ENCODE results near the gene EDN1.
A peak's percentile ranks its signal among the peaks of the same experiment; 100 is the strongest.

EDN1 gene

DNA sequence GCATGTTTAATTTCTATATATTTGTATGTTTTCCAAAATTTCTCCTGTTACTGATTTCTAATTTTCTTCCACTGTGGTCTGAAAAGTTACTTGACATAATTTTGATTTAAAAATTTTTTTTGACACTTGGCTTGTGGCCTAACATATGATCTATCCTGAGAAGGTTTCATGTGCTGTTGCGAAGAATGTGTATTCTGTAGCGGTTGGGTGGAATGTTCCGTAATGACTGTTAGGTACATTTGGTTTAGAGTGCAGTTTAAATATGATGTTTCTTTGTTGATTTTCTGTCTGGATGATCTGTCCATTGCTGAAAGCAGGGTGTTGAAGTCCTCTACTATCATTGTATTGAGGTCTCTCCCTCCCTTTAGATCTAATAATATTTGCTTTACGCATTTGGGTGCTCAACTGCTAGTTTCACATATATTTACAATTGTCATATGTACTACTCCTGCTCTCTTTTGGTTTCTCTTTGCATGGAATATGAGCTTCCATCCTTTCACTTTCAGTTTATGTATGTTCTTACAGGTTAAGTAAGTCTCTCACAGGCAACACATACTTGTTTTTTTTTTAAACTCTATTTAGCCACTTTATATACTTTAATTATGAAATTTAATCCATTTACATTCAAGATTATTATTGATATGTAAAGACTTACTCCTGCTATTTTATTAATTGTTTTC lies 19.5 kb upstream of the EDN1 start:
- DNase-seq: peak; percentile 72

DNA sequence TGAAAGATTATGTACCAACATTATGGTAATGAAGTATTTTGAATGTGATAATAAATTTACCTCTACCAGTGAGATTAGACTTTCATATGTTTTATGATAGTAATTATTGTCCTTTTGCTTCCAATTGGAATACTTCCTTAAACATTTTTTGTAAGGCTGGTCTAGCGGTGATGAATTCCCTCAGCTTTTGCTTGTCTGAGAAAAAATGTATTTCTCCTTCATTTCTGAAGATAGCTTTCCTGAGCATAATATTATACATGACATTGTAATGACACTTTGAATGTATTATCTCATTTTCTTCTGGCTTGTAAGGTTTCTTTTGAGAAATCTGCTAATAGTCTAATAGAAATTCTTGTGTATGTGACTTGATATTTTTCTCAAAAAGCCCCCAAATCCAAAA lies 18.6 kb upstream of the EDN1 start:
- no peak for DNase-seq

DNA sequence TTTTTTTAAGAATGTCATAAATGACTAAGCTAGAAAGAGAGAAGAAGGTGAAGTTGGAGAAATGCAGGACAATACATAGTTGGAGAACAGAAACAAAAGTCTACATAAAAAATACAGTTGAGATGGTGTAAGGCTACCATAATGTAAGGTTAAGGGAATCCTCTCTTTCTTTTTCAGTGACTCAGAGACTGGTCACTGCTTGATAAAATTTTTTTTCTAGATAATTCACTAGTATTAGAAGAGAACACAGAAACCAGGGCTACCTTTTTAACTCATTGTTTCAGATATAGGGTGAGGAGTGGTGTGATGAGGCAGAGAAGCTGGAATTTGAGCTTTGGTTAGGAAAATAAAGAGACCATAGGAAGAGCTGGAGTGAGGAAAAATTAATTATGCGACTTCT lies 18.2 kb upstream of the EDN1 start:
- no peak for DNase-seq

DNA sequence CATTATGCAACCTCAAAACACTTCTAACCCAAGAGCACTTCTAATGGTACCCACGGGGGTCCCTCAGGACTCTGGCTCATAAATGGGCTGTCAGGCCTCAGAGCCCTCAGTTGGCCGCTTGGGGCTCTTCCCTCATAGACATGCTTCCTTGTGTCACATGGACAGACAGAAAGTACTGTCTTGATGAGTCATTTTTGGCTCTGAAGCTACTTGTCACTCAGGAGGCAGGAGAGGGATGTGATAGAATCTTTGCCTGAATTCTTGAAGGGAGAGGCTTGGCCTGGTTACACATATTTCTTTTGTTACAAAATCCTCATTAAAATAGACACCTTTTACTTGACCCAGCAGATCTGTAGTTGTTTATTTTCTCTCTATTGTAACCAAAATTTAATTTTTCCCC lies 15.1 kb upstream of the EDN1 start:
- DNase-seq: peak; percentile 77

DNA sequence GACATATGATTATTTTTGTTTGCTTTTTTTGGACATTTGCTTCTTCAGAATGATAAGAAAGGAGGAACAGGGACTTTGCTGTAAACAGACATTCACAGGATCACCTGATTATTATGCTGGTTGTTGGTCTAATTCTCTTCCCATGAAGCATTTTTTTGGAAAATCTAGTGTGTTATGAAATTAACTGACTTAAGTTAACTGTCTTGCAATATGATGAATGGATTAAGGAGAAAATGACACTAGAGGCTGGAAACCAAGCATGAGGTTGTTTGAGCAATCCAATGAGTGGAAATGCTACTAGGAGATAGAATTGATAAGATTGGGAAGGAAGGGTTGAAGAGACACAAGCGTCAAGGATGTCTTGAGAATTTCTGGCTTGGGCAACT lies 13.2 kb upstream of the EDN1 start:
- peak; percentile 41 for DNase-seq

- peak; percentile 88 for DNase-seq
Observed at GRCh38 chr6:12277386-12277785, 12.8 kb upstream of the EDN1 start.

DNA sequence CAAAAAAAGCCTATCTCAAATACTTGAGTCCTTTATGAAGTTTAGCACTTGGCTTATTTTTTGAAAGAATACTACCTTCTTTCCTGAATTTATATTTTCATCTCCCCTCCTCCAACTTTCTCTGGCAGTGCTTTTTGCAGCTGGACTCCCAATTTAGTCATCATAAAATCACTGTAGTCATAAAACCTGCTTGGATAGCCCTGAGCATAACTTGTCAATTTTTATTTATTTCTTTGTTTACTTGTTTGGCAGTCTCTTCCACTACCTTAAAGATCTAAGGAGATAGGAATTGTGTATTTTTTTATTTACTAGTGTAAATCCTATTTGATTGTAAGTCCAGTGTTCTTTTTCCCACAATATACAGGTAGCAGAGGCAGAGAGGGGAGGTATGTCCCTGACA lies 11.2 kb upstream of the EDN1 start:
- no peak for DNase-seq

DNA sequence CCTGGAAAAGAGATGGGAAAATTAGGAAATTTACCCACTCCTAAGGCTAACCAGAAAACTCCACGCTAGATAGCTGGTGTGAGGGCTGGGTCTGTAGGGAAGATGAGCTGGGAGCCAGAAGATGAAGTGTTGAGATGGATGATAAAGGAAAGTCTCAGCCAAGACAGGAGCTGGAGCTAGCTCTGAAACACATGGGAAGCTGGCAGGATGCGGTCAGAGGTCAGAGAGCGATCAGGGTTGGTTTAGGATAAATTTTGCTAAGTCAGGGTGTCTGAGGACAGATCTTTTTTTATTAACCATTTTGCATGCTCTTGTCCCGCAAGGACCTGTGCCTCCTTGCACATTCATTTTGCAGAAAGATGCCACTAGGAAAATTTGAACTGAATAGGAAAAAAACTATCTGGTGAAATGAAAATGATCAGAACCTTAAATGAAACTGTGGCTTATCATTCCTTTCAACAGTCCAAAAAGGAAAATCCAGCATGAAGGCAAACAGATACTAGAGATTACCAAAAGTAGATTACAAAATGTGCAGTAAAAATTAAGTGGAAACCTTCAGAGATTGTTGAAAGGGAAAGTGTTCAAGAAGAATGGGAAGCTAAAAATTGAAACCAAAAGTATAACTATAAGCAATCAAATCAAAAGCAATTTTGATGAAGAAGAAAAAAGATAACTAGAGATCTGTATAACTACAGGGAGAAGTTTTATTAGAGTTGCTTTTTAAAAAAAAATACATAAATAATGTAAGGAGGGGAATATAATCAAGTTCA lies 10.7 kb upstream of the EDN1 start:
- DNase-seq: peak; percentile 64

DNA sequence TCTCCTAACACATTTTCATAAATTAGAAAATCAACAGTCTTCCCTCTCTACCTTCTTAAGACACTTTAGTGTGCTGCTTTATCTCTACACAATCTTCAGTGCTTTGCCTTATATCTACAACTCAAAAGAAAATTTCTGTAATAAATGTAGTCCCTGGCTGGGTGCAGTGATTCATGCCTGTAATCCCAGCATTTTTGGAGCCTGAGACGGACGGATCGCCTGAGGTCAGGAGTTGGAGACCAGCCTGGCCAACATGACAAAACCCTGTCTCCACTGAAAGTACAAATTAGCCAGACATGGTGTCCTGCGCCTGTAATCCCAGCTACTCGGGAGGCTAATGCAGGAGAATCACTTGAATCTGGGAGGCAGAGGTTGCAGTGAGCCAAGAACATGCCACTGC lies 9.7 kb upstream of the EDN1 start:
- no peak for DNase-seq

- no peak for DNase-seq
Observed at GRCh38 chr6:12280902-12281301, 9.3 kb upstream of the EDN1 start.

DNA sequence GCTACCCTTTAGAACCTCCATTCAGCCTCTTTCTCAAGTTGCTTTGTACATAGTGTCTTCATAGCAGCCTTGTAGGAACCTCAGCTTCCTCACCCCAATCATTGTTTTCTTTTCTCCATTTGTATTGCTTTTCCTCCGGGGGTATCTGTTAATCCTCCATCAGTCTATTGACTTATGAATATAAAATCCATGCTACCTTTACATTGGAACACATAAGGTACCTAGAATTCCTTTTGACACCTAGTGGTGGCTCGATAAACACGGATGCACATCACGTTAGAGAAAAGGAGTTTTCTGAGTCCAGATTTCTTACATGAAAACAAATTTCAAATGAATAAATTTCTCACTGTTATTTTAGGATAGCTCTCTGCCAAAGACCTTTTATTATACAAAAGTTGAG lies 6.3 kb upstream of the EDN1 start:
- no peak for DNase-seq

DNA sequence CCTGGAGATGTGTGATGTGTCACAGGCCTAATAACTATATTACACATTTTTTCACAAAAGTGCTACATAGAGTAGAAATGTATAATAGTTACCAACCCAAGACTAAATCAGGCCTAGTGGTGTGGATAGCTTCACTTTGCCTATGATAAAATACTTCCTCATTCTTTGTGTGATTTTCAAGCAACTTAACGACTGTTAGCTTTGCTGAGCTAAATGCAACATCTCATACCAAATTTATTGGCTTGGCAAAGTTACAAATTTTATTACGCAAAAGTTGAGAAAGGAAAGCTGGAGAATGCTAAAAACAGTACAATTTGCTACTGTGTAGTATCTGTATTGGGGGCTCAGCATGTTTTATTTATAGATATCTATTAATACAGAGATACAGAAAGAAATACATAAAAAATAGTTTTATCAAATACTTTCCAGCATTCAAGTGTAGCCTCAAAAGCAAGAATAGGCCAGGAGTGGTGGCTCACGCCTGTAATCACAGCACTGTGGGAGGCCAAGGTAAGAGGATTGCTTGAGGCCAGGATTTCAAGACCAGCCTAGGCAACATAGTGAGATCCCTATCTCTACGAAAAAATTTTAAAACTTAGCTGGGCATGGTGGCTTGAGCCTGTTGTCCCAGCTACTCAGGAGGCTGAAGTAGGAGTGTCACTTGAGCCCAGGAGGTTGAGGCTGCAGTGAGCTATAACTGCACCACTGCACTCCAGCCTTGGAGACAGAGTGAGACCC lies 3.6 kb upstream of the EDN1 start:
- peak; percentile 57 for DNase-seq

DNA sequence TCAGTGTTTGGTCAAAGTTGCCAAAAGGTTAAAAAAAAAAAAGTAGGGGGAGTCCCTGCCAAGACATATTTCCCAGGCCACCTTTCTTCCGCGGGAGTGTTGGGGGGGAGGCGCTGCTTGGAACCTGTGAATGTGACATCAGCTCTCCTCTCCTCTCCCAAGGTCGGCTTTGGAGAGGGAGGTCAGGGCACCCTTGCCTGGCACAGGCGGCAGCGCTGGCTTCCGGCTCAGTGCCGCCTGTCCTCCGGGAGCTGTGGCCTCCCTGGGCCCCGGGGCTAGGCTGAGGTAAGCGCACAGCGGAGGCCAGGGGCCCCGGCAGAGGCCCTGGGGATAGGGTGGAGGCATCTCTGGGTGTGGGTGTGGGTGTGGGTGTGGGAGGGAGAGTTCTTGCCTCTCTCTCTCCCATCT lies 1.9 kb upstream of the EDN1 start:
- DNase-seq: no peak

DNA sequence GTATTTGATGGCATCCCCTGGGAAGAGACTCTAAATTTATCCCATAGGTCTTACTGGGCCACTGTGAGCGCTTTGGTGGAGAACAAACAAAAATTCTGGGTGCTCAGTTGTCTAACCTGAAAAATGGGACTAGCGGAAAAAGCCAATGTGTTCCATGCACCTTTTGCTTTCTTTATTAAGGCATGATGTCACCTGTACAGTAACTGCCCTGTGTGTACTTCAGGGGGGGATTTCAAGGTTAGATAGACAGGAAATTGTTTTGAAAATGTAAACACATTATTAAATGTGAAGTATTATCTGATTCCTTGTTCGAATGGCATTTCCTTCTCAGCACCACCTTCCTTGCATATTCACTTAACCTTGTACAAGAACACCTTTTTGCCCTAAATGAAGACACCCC lies 1.2 kb upstream of the EDN1 start:
- DNase-seq: no peak

DNA sequence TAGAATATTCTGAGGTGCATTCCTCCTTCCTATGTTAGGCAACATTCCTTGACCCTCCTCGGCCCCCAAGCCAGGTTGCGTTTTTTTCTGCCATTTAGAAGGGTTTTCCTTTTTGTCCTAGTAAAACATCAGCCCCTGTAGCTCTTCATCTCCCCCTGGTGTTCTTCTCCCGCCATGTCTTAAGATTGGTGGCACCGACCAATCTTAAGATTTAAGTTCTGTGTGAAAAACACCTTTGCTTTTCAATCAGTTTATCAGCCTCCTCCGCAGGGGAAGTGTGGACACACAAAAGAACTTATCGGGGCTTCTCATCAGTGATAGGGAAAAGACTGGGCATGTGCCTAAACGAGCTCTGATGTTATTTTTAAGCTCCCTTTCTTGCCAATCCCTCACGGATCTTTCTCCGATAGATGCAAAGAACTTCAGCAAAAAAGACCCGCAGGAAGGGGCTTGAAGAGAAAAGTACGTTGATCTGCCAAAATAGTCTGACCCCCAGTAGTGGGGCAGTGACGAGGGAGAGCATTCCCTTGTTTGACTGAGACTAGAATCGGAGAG lies 719 bp upstream of the EDN1 start:
- DNase-seq: peak; percentile 84

GRCh38 chr6:12291071-12291838 lies 1.1 kb downstream of the EDN1 start:
- no peak for DNase-seq

- peak; percentile 24 for DNase-seq
Observed at GRCh38 chr6:12291839-12292604, 1.9 kb downstream of the EDN1 start.

DNA sequence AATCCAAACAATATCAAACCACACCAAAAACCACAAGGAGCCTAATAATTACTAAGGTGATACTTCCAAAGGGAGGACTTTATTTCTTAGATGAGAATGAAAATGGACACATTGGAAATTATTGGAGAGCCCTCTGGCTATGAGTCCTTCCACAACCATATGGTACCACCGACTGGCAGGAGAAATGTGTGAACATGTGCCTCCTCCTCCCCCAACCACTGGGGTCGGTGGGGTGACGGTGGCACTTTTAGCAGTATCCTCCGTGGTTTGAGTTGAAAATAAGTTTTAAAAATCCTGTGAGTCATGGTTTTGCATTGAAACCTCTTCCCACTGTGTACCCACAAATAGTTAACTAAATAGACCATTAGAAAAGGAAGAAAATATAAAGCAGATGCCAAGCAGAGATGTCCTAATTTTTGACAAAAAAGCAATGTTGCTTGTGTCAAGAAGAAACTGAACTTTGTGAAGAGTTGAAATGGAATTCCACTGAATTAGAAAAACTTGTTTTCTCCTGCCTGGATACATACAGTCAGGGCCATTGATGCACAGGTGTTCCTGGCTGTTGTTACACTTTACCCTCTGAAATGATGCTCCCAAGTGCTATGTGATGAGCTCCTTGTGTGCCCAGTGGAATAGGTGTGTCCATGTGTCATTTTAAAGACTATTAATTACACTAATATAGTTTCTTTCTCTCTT lies 3.2 kb downstream of the EDN1 start:
- DNase-seq: no peak

DNA sequence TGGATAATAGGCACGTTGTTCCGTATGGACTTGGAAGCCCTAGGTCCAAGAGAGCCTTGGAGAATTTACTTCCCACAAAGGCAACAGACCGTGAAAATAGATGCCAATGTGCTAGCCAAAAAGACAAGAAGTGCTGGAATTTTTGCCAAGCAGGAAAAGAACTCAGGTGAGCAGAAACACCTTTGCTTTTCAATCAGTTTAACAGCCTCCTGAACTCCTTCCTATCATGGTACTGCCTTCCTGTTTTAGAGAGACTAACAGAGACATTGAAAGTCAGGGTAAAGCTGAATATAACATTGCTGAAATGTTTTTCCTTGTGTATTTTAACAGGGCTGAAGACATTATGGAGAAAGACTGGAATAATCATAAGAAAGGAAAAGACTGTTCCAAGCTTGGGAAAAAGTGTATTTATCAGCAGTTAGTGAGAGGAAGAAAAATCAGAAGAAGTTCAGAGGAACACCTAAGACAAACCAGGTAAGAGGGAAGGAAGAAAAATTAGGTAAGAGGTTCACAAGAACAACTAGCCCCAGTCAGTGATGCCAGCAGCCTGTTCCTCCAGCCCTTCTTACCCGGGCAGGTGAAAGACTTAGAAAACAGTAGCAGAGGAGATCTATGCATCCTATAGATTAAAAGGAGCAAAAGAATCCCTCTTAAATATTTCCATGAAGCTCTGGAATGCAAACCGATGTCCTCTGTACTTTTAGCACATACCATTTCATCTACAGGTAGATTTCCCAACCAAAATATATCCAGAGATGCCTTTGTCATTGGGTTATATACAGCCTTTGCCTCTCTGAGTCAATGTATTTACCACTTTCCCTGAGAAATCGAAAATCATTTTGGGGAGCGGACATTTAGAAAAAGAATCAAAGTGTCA lies 4.0 kb downstream of the EDN1 start:
- no peak for DNase-seq

- DNase-seq: no peak
Observed at GRCh38 chr6:12294851-12295536, 4.8 kb downstream of the EDN1 start.
